Liver (tissue), 9 donors: ENCODE measurements around the gene LHFPL6. TPM values are rescaled to one million over a fixed set of nuclear protein-coding genes. Genes with fewer than 3 reads are reported as not detected.

Experiments used
- DNase-seq: peaks from one replicate; pipeline ENCODE4 v3.0.0-alpha.2; 2017; ENCODE audit warnings: low spot score
- H3K27ac ChIP-seq, 2 donors: one replicate each; pipeline ENCODE4 v1.7.0; 2013; ENCODE audit warnings: inconsistent platforms in 2 of 2, low read length in 2 of 2, control low read depth in 1 of 2, low read depth in 1 of 2, mild to moderate bottlenecking in 1 of 2
- H3K27me3 ChIP-seq, 4 donors: one replicate each; pipeline versions ENCODE4 v1.6.1 to v1.7.0; 2013; ENCODE audit warnings: low read length in 3 of 4, inconsistent platforms in 1 of 4, mild to moderate bottlenecking in 1 of 4, moderate library complexity in 1 of 4; ENCODE audit not compliant: control insufficient read depth in 4 of 4, insufficient read depth in 4 of 4
- H3K36me3 ChIP-seq, 4 donors: one replicate each; pipeline versions ENCODE4 v1.6.1 to v1.7.0; 2013; ENCODE audit warnings: low read length in 3 of 4, mild to moderate bottlenecking in 3 of 4, low read depth in 1 of 4, moderate library complexity in 1 of 4; ENCODE audit not compliant: control insufficient read depth in 4 of 4, insufficient read depth in 3 of 4
- H3K4me1 ChIP-seq, 4 donors: one replicate each; pipeline versions ENCODE4 v1.6.1 to v1.7.0; 2013; ENCODE audit warnings: low read length in 3 of 4, mild to moderate bottlenecking in 3 of 4, moderate library complexity in 1 of 4; ENCODE audit not compliant: control insufficient read depth in 4 of 4, insufficient read depth in 4 of 4
- H3K4me3 ChIP-seq, 3 donors: one replicate each; pipeline versions ENCODE4 v1.6.1 to v1.7.0; 2013; ENCODE audit warnings: low read length in 3 of 3, control low read depth in 1 of 3, low read depth in 1 of 3, mild to moderate bottlenecking in 1 of 3
- H3K9ac ChIP-seq, 2 donors: one replicate each; pipeline ENCODE4 v1.7.0; 2013; ENCODE audit warnings: low read length in 2 of 2, mild to moderate bottlenecking in 2 of 2, moderate library complexity in 2 of 2, control low read depth in 1 of 2, low read depth in 1 of 2
- H3K9me3 ChIP-seq, 4 donors: one replicate each; pipeline versions ENCODE4 v1.6.1 to v1.7.0; 2013; ENCODE audit warnings: low read length in 3 of 4; ENCODE audit not compliant: control insufficient read depth in 4 of 4
- ATF3 ChIP-seq: IDR thresholded peaks from 2 replicates; pipeline ENCODE4 v1.6.1; 2016; ENCODE audit warnings: antibody characterized with exemption
- FOXA1 ChIP-seq: IDR thresholded peaks from 2 replicates; pipeline ENCODE4 v1.6.1; 2016; ENCODE audit warnings: antibody characterized with exemption
- FOXA2 ChIP-seq: IDR thresholded peaks from 2 replicates; pipeline ENCODE4 v1.6.1; 2016; ENCODE audit warnings: antibody characterized with exemption
- GABPA ChIP-seq, 2 donors: IDR thresholded peaks in 1 of 2; conservative IDR thresholded peaks in 1 of 2; 2 replicates each; pipeline ENCODE4 v1.6.1; 2016; ENCODE audit warnings: antibody characterized with exemption in 2 of 2, mild to moderate bottlenecking in 1 of 2, moderate library complexity in 1 of 2
- HNF4A ChIP-seq, 2 donors: conservative IDR thresholded peaks; 2 replicates each; pipeline ENCODE4 v1.6.1; 2016; ENCODE audit warnings: antibody characterized with exemption in 2 of 2, mild to moderate bottlenecking in 2 of 2
- HNF4G ChIP-seq: IDR thresholded peaks from 2 replicates; pipeline ENCODE4 v1.6.1; 2016; ENCODE audit warnings: antibody characterized with exemption
- MAX ChIP-seq: IDR thresholded peaks from 2 replicates; pipeline ENCODE4 v1.6.1; 2016; ENCODE audit warnings: antibody characterized with exemption
- NR2F2 ChIP-seq: IDR thresholded peaks from 2 replicates; pipeline ENCODE4 v1.6.1; 2016; ENCODE audit warnings: antibody characterized with exemption
- RAD21 ChIP-seq, 2 donors: IDR thresholded peaks; 2 replicates each; pipeline ENCODE4 v1.6.1; 2016; ENCODE audit warnings: antibody characterized with exemption in 2 of 2, mild to moderate bottlenecking in 2 of 2
- REST ChIP-seq: IDR thresholded peaks from 2 replicates; pipeline ENCODE4 v1.6.1; 2016; ENCODE audit warnings: antibody characterized with exemption, mild to moderate bottlenecking
- RXRA ChIP-seq, 2 donors: IDR thresholded peaks; 2 replicates each; pipeline ENCODE4 v1.6.1; 2017 to 2018; ENCODE audit warnings: antibody characterized with exemption in 2 of 2, mild to moderate bottlenecking in 1 of 2
- TAF1 ChIP-seq: conservative IDR thresholded peaks from 2 replicates; pipeline ENCODE4 v1.6.1; 2016; ENCODE audit warnings: antibody characterized with exemption, mild to moderate bottlenecking
- YY1 ChIP-seq: IDR thresholded peaks from 2 replicates; pipeline ENCODE4 v1.6.1; 2016; ENCODE audit warnings: antibody characterized with exemption, mild to moderate bottlenecking
- ZBTB33 ChIP-seq: IDR thresholded peaks from 2 replicates; pipeline ENCODE4 v1.6.1; 2016; ENCODE audit warnings: antibody characterized with exemption
- WGBS: extraction: QIAGEN DNeasy Blood & Tissue Kit; methylation state at CpG from one replicate; pipeline ENCODE4 v1.1.7; 2013; 5-methylcytosine and 5-hydroxymethylcytosine counted together
- polyA plus RNA-seq, 2 donors: library from polyadenylated mRNA; stranded (reverse) in 1 of 2; unstranded in 1 of 2; fragments of 200-250 nt in 1 of 2; fragments of >200 nt in 1 of 2; fragmentation: Nextera tagmentation in 1 of 2; extraction: Ambion mirVana in 1 of 2; gene quantifications; one replicate each; pipeline versions ENCODE4 v1.2.1 to v1.2.3, GENCODE V29; 2013 to 2015
- total RNA-seq, 2 donors: library from RNA; depleted of rRNA; stranded (reverse); fragments of >200 nt; gene quantifications; one replicate each; pipeline ENCODE4 v1.2.3, GENCODE V29; 2014
- donor health status: healthy.
- donor health status: healthy.
- donor health status: healthy.
- donor health status: healthy.
- donor health status: healthy.

Gene LHFPL6
- total and polyA plus RNA-seq, 4 donors: 2.6 to 8.3 (median 5.5) TPM

GRCh38 chr13:39577838-39578491 lies 25.0 kb downstream of the LHFPL6 start (continued):
- TF ChIP-seq GABPA (IDR thresholded peaks at IDR 0.05 in 1 of 2, conservative IDR thresholded peaks at IDR 0.05 in 1 of 2) (no peak), RAD21 (IDR thresholded peaks at IDR 0.05) (no peak), FOXA2 (no peak), ZBTB33 (no peak)

GRCh38 chr13:39577203-39577602 lies 25.8 kb downstream of the LHFPL6 start:
- Histone ChIP-seq H3K9ac (no peak overlapping the region), H3K27me3 (no peaks in the 10 kb centered on the region), H3K27ac (no peak overlapping the region), H3K9me3 (no peaks in the 10 kb centered on the region), H3K4me3 (no peak overlapping the region), H3K4me1 (no peaks in the 10 kb centered on the region), H3K36me3 (no peaks in the 10 kb centered on the region)
- TF ChIP-seq GABPA (IDR thresholded peaks at IDR 0.05 in 1 of 2, conservative IDR thresholded peaks at IDR 0.05 in 1 of 2) (no peak), ZBTB33 (no peak), MAX (no peak)
- DNase-seq: no peak
- 87% methylated on average over 2 of the region's 2 CpGs for WGBS

- Histone ChIP-seq H3K4me3 (no peak overlapping the region), H3K27ac (no peak overlapping the region), H3K9me3 (no peaks in the 10 kb centered on the region), H3K36me3 (no peaks in the 10 kb centered on the region), H3K9ac (no peak overlapping the region), H3K4me1 (no peaks in the 10 kb centered on the region), H3K27me3 (no peaks in the 10 kb centered on the region)
- WGBS: 72% methylated on average over 11 of the region's 11 CpGs
- DNase-seq: no peak
- no peak for TF ChIP-seq RAD21 (IDR thresholded peaks at IDR 0.05)
- no peak for TF ChIP-seq TAF1
- no peak for TF ChIP-seq NR2F2
- no peak for TF ChIP-seq MAX
- no peak for TF ChIP-seq YY1
Observed at GRCh38 chr13:39575641-39576238, 27.3 kb downstream of the LHFPL6 start.

- H3K27ac ChIP-seq: no peak overlapping the region
- 88% methylated on average over 15 of the region's 15 CpGs for whole genome bisulfite sequencing
- DNase-seq: no peak
- no peaks in the 10 kb centered on the region for H3K36me3 ChIP-seq
- H3K27me3 ChIP-seq: no peaks in the 10 kb centered on the region
- no peaks in the 10 kb centered on the region for H3K4me1 ChIP-seq
- no peaks in the 10 kb centered on the region for H3K9me3 ChIP-seq
- H3K9ac ChIP-seq: no peak overlapping the region
- H3K4me3 ChIP-seq: no peak overlapping the region
- no peak for TF ChIP-seq HNF4A (conservative IDR thresholded peaks at IDR 0.05)
- TF ChIP-seq REST: no peak
- TF ChIP-seq RXRA (IDR thresholded peaks at IDR 0.05): no peak
- no peak for TF ChIP-seq HNF4G
- TF ChIP-seq TAF1: no peak
- TF ChIP-seq FOXA1: no peak
- TF ChIP-seq MAX: no peak
- TF ChIP-seq ATF3: no peak
Observed at GRCh38 chr13:39571502-39572092, 31.4 kb downstream of the LHFPL6 start.
